Uterus (tissue), 4 donors: Measurements from ENCODE around the gene TMEM123. TPM values are rescaled to one million over a fixed set of nuclear protein-coding genes. Genes with fewer than 3 reads are reported as not detected.

Experiments used
- DNase-seq, 2 donors: peaks; one replicate each; pipeline ENCODE4 v3.0.0-alpha.2; 2019 to 2020
- H3K27ac ChIP-seq, 2 donors: fragments of 200-600 bp; sonication (generic); 1 replicate in 1 of 2; 2 replicates in 1 of 2; pipeline ENCODE4 v1.5.1; 2016 to 2018
- H3K27me3 ChIP-seq, 2 donors: fragments of 200-600 bp; sonication (generic); one replicate each; pipeline ENCODE4 v1.5.1; 2018 to 2019; ENCODE audit warnings: control low read depth in 1 of 2
- H3K36me3 ChIP-seq, 2 donors: fragments of 200-600 bp; sonication (generic); one replicate each; pipeline ENCODE4 v1.5.1; 2019; ENCODE audit warnings: control low read depth in 1 of 2
- H3K4me1 ChIP-seq, 2 donors: fragments of 200-600 bp; sonication (generic); one replicate each; pipeline ENCODE4 v1.5.1; 2018 to 2019; ENCODE audit warnings: control low read depth in 1 of 2
- H3K4me3 ChIP-seq, 2 donors: fragments of 200-600 bp; sonication (generic); 1 replicate in 1 of 2; 2 replicates in 1 of 2; pipeline ENCODE4 v1.5.1; 2018 to 2019; ENCODE audit warnings: mild to moderate bottlenecking in 1 of 2
- H3K9me3 ChIP-seq, 2 donors: fragments of 200-600 bp; sonication (generic); one replicate each; pipeline ENCODE4 v1.5.1; 2019; ENCODE audit warnings: control low read depth in 1 of 2
- POLR2A ChIP-seq, 2 donors: fragments of 450-650 bp; IDR thresholded peaks; one replicate each; pipeline ENCODE4 v1.6.1; 2016; ENCODE audit warnings: antibody characterized with exemption in 2 of 2, mild to moderate bottlenecking in 1 of 2, moderate library complexity in 1 of 2
- intact Hi-C: fragments of 100-400 bp; cut with DNase I; formaldehyde crosslinking; loops from one replicate; pipeline ENCODE4 v1.15.1; 2023; ENCODE audit warnings: low total_unique reads
- total RNA-seq, 4 donors: library from RNA; depleted of rRNA in 3 of 4; stranded (reverse); fragments of >200 nt in 3 of 4; gene quantifications; one replicate each; pipeline versions ENCODE4 v1.1.0 to v1.2.4, GENCODE V29; 2014 to 2023
- TF ChIP-seq, protein P1 (sequence below), 4 experiments: fragments of 200-600 bp in 2 of 4; fragments of 450-650 bp in 2 of 4; sonication (generic) in 2 of 4; IDR thresholded peaks; one replicate each; pipeline ENCODE4 v1.5.1; 2016 to 2019; ENCODE audit warnings: antibody characterized with exemption in 4 of 4, mild to moderate bottlenecking in 2 of 4, moderate library complexity in 1 of 4
- donor health status: DM: yes; HTN: yes; CAD: no.

Gene TMEM123
- total RNA-seq, 4 donors from 2014 or later = 187 to 522 (median 260) TPM

DNA sequence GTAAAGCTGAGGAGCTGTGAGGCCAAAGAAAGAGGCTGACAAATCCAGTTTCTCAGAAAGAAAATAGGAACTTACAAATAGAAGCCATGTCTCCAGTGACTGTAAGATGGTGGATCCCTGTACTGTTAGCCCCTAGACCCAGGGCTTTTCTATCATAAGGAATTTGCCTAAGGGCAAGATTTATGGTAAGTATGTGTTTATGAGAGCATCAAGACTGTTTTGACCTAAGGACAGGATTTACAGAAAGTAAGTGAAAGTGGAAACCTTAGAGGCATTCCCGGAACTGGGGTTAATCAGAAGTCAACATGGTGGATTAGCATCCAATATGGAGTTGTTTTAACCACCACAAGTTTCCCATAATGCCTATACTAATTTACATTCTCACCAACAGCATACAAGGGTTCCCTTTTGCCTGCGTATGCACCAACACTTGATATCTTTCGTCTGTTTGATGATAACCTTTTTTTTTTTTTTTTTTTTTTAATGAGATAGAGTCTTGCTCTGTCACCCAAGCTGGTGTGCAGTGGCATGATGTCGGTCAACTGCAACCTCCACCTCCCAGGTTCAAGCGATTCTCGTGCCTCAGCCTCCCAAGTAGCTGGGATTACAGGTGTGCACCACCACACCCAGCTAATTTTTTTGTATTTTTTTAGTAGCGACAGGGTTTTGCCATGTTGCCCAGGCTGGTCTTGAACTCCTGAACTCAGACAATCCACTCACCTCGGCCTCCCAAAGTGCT is 65.4 kb downstream of the TMEM123 start:
- intact Hi-C loops = no loop called here
- Histone ChIP-seq H3K27me3 (no peaks in the 10 kb centered on the region), H3K4me1 (peaks cover 0 to 10% of the 10 kb centered on the region in 2 donors), H3K9me3 (no peaks in the 10 kb centered on the region), H3K27ac (no peak overlapping the region), H3K36me3 (no peaks in the 10 kb centered on the region), H3K4me3 (no peak overlapping the region)
- DNase-seq = no peak
- TF ChIP-seq, protein P1, sequence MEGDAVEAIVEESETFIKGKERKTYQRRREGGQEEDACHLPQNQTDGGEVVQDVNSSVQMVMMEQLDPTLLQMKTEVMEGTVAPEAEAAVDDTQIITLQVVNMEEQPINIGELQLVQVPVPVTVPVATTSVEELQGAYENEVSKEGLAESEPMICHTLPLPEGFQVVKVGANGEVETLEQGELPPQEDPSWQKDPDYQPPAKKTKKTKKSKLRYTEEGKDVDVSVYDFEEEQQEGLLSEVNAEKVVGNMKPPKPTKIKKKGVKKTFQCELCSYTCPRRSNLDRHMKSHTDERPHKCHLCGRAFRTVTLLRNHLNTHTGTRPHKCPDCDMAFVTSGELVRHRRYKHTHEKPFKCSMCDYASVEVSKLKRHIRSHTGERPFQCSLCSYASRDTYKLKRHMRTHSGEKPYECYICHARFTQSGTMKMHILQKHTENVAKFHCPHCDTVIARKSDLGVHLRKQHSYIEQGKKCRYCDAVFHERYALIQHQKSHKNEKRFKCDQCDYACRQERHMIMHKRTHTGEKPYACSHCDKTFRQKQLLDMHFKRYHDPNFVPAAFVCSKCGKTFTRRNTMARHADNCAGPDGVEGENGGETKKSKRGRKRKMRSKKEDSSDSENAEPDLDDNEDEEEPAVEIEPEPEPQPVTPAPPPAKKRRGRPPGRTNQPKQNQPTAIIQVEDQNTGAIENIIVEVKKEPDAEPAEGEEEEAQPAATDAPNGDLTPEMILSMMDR (IDR thresholded peaks at IDR 0.05) = no peak
- TF ChIP-seq POLR2A (IDR thresholded peaks at IDR 0.05) = no peak

- Histone ChIP-seq H3K27ac (peak overlapping the region in 1 of 2 donors; percentile 62), H3K4me1 (peaks cover 0 to 10% of the 10 kb centered on the region in 2 donors), H3K36me3 (no peaks in the 10 kb centered on the region), H3K9me3 (no peaks in the 10 kb centered on the region), H3K27me3 (no peaks in the 10 kb centered on the region), H3K4me3 (no peak overlapping the region)
- TF ChIP-seq, protein P1 (IDR thresholded peaks at IDR 0.05) = no peak
- TF ChIP-seq POLR2A (IDR thresholded peaks at IDR 0.05) = no peak
- DNase-seq = no peak
- intact Hi-C loops = no loop called here
Observed at GRCh38 chr11:102386136-102386734, 66.3 kb downstream of the TMEM123 start.

DNA sequence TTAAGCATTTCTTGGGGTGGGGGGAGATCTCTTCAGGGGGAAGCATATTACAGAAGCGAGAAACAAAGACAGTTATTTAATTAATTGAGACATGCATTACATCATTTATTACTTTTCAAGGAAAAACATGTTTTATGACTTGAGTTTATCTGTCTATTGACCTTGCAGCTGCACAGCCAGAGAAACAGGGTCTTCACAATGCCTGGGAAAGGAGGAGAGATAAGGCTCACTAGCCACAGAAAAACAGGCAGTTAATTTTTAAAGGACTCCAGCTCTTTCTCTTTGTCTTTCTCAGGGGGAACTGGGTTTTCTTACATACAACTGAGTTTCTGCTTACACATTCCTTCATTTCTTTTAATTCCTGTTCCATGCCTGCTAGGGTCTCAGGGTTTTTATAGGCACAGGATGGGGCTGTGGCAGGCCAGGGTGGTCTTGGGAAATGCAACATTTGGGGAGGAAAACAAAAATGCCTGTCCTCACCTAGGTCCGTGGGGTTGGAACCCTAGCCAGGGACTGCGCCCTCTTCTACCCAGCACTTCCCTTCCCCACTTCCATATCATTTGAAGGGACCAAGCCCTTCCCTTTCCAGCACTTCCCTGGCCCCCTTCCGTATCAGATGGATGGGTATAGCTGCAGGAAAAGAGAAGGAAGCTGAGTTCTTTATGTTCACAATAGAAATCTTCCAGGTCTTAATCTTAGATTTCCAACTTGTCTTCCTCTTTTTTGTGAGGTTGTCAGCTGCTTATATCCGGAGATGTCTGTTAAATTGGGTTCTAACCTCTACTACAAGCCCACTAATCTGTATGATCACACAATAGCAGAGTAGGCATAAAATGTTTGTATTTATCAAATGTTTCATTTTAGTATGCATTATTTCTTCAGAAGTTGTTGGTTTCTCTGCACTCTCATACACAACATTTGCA is 67.2 kb downstream of the TMEM123 start:
- peak overlapping the region; percentile 60 to 62 for H3K27ac ChIP-seq
- DNase-seq = no peak
- peaks cover 0 to 10% of the 10 kb centered on the region in 2 donors for H3K4me1 ChIP-seq
- no peaks in the 10 kb centered on the region for H3K9me3 ChIP-seq
- H3K27me3 ChIP-seq = no peaks in the 10 kb centered on the region
- intact Hi-C loops = no loop called here
- no peak overlapping the region for H3K4me3 ChIP-seq
- no peaks in the 10 kb centered on the region for H3K36me3 ChIP-seq
- TF ChIP-seq, protein P1 (IDR thresholded peaks at IDR 0.05) = no peak
- TF ChIP-seq POLR2A (IDR thresholded peaks at IDR 0.05) = no peak

DNA sequence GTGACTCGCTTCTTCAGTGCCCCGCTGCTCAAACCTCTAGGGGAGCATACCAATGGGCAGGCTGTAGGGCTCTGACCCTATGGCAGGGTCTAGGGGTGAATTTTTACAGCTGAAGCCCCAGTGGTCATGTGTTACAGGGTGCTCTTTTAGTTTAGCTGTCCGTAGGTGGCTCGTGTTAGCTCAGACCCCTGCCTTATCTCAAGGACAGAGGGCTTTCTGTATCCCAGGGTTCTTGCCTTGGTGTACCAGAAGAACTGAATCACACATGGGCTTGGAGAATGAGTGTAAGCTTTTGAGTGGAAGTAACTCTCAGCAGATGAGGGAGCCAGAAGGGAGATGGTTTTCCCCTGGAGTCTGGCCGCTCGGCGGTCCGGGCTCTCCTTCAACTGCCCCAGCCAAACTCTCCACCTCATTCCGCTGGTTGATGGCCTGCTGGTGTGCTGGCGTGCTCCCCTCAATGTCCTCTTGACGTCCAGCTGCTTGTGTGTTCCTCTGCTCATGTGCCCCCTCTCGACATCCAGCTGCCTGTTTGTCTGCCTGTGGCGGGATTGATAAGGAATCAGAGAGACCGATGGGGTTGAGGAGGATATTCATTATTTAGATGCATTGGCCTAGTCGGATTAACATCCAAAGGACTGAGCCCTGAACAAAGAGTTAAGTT is 68.0 kb downstream of the TMEM123 start:
- Histone ChIP-seq H3K27ac (peak overlapping the region; percentile 60 to 62), H3K9me3 (no peaks in the 10 kb centered on the region), H3K27me3 (no peaks in the 10 kb centered on the region), H3K4me3 (no peak overlapping the region), H3K4me1 (peaks cover 0 to 10% of the 10 kb centered on the region in 2 donors), H3K36me3 (no peaks in the 10 kb centered on the region)
- intact Hi-C loops = no loop called here
- no peak for TF ChIP-seq POLR2A (IDR thresholded peaks at IDR 0.05)
- TF ChIP-seq, protein P1 (IDR thresholded peaks at IDR 0.05) = no peak
- peak in 1 of 2 donors; percentile 50 for DNase-seq
